Measurements from ENCODE around the gene COQ3. TPM values are rescaled to one million over a fixed set of nuclear protein-coding genes. Genes with fewer than 3 reads are reported as not detected.

COQ3 gene
- total RNA-seq, 3 donors from 2014 or later: 4.2 to 5.6 (median 4.5) TPM

DNA sequence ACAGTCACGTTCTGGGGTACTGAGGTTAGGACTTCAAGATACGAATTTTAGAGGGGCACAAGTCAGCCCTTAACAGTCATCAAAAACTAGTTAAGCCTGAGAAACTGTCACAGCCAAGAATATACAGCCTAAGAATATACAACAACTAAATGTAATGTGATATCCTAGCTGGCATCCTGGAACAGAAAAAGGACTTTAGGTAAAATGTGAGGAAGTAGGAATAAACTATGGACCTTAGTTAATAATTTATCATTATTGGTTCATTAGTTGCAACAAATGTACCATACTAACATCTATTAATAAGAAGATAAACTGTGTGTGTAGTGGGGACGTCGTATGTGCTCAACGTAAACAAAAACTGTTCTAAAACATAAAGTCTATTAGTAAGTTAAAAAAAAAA is 30.0 kb upstream of the COQ3 start:
- intact Hi-C loops (cut with DNase I; ENCODE audit: low total_unique reads): no loop called here
- peaks cover 0 to 25% of the 10 kb centered on the region in 2 donors for H3K4me1 ChIP-seq

DNA sequence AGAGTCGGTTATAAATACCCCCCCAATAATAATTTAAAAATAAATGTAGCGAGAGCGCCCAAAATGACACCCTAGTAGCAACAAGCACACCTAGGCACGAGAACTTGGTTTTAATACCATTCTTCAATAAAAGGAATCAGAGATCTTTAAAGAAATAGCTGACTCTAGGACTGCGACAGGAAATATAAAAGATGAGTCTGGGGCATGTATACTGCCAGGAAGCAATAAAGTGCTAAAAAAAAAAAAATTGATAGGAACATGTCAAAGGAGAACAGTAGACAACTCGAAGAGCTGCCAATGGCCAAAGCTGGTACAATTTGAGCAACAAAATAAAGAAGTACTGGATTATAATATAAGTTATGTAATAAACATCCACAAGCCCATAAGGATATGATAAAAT is 28.9 kb upstream of the COQ3 start:
- Histone ChIP-seq H3K4me3 (no peak overlapping the region), H3K4me1 (peaks cover 0 to 25% of the 10 kb centered on the region in 2 donors), H3K9me3 (no peaks in the 10 kb centered on the region), H3K27me3 (no peaks in the 10 kb centered on the region), H3K27ac (no peak overlapping the region), H3K36me3 (no peaks in the 10 kb centered on the region)
- intact Hi-C loops (cut with DNase I; ENCODE audit: low total_unique reads): no loop called here
- no peak for DNase-seq (ENCODE audit: low spot score in 2 of 2)
- TF ChIP-seq POLR2AphosphoS5 (IDR thresholded peaks at IDR 0.05): no peak
- no peak for TF ChIP-seq POLR2A (IDR thresholded peaks at IDR 0.05)
- TF ChIP-seq, protein P1, sequence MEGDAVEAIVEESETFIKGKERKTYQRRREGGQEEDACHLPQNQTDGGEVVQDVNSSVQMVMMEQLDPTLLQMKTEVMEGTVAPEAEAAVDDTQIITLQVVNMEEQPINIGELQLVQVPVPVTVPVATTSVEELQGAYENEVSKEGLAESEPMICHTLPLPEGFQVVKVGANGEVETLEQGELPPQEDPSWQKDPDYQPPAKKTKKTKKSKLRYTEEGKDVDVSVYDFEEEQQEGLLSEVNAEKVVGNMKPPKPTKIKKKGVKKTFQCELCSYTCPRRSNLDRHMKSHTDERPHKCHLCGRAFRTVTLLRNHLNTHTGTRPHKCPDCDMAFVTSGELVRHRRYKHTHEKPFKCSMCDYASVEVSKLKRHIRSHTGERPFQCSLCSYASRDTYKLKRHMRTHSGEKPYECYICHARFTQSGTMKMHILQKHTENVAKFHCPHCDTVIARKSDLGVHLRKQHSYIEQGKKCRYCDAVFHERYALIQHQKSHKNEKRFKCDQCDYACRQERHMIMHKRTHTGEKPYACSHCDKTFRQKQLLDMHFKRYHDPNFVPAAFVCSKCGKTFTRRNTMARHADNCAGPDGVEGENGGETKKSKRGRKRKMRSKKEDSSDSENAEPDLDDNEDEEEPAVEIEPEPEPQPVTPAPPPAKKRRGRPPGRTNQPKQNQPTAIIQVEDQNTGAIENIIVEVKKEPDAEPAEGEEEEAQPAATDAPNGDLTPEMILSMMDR (IDR thresholded peaks at IDR 0.05): no peak

More for the DNA sequence above, 30.0 kb upstream of the COQ3 start:
- no peaks in the 10 kb centered on the region for H3K27me3 ChIP-seq
- no peaks in the 10 kb centered on the region for H3K9me3 ChIP-seq
- H3K36me3 ChIP-seq: no peaks in the 10 kb centered on the region
- H3K4me3 ChIP-seq: peak overlapping the region; percentile 63 to 92 (median 84)
- H3K27ac ChIP-seq: peak overlapping the region in 1 of 2 donors; percentile 96
- TF ChIP-seq POLR2A (IDR thresholded peaks at IDR 0.05): no peak
- DNase-seq (ENCODE audit: low spot score in 2 of 2): no peak

DNA sequence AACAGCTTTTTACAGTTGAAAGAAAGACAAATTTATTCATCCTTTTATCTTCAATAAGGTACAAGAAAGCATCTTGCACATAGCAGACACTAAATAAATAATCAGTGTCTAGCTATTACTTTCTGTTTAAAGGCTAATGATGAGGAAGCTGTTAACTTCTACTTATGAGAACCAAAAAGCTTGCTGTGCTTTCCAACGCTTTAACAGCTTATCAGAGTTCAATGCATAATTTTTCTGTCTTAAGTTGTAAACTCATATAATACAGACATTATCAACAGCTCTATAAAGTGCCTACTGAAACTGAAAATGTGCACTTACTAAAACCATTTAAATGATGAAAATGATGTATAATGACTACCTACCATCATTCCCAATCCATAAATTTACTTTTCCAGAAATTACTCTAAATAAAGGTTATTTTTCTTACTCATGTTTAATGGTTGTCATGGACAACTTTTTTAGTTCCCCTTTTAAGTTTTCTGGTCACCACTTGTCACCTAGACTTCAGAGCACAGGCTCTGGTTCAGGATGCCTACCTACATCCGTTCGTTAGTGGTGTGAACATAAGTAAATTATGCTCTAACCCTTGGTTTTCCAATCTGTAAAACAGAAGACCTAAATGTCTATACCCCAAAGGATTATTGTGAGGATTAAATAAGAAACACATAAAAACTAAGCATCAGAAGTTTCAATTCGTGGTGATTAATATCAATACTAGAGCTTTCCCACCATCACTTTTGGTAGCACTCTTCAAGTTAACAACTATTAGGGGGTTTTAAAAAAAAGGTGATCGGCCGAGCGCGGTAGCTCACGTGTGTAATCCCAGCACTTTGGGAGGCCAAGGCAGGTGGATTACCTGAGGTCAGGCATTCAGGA is 23.1 kb upstream of the COQ3 start:
- Histone ChIP-seq H3K36me3 (no peaks in the 10 kb centered on the region), H3K9me3 (no peaks in the 10 kb centered on the region), H3K4me3 (no peak overlapping the region), H3K27me3 (no peaks in the 10 kb centered on the region), H3K4me1 (peaks cover 0 to 13% of the 10 kb centered on the region in 2 donors), H3K27ac (no peak overlapping the region)
- no peak for TF ChIP-seq POLR2AphosphoS5 (IDR thresholded peaks at IDR 0.05)
- TF ChIP-seq, protein P1 (IDR thresholded peaks at IDR 0.05): no peak
- TF ChIP-seq POLR2A (IDR thresholded peaks at IDR 0.05): no peak
- intact Hi-C loops (cut with DNase I; ENCODE audit: low total_unique reads): no loop called here
- DNase-seq (ENCODE audit: low spot score in 2 of 2): no peak

DNA sequence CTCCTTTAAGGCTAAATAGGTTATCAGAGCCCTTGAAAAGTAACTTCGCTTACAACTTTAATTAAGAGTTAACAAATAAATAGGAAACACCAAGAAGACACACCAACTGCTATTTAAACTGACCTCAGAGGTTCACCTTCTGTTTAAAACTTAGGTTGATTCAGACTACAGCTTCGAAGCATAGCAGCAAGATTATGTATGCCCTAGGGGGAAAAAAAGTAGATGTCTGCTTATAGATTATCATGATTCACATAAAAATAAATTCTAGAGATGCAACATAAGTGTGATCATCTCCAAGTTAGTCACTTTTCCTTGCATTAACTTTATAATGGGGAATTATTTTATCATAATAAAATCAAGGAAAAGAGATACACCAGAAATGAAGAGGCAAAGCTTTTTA is 22.2 kb upstream of the COQ3 start:
- no peak overlapping the region for H3K4me3 ChIP-seq
- no peak for DNase-seq (ENCODE audit: low spot score in 2 of 2)
- intact Hi-C loops (cut with DNase I; ENCODE audit: low total_unique reads): no loop called here
- no peaks in the 10 kb centered on the region for H3K27me3 ChIP-seq
- H3K9me3 ChIP-seq: no peaks in the 10 kb centered on the region
- H3K27ac ChIP-seq: peak overlapping the region in 1 of 2 donors; percentile 4
- no peaks in the 10 kb centered on the region for H3K36me3 ChIP-seq
- TF ChIP-seq POLR2A (IDR thresholded peaks at IDR 0.05) (no peak), POLR2AphosphoS5 (IDR thresholded peaks at IDR 0.05) (no peak)
- TF ChIP-seq, protein P1 (IDR thresholded peaks at IDR 0.05): no peak
- peaks cover 0 to 10% of the 10 kb centered on the region in 2 donors for H3K4me1 ChIP-seq

DNA sequence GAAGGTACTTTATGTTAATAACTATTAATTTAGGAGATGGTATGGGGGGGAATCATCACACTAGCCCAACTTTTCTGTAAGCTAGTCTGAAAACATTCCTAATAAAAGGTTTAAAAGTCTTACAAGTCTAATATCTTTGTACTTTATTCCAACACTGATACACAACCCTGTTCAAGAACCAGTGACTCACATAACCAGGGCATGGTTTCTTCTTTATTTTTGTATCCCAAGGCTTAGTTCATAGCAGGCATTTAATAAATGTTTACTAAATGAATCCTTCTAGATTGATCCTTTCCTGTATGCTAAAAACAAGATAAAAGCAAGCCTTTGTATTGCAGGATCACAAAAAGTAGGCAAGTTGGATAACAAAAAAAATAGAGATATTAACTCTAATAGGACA is 21.5 kb upstream of the COQ3 start:
- H3K36me3 ChIP-seq: no peaks in the 10 kb centered on the region
- no peaks in the 10 kb centered on the region for H3K27me3 ChIP-seq
- DNase-seq (ENCODE audit: low spot score in 2 of 2): no peak
- no peaks in the 10 kb centered on the region for H3K9me3 ChIP-seq
- intact Hi-C loops (cut with DNase I; ENCODE audit: low total_unique reads): no loop called here
- peaks cover 0 to 5% of the 10 kb centered on the region in 2 donors for H3K4me1 ChIP-seq
- peak overlapping the region in 1 of 2 donors; percentile 4 for H3K27ac ChIP-seq
- H3K4me3 ChIP-seq: no peak overlapping the region
- TF ChIP-seq POLR2A (IDR thresholded peaks at IDR 0.05) (no peak), POLR2AphosphoS5 (IDR thresholded peaks at IDR 0.05) (no peak)
- TF ChIP-seq, protein P1 (IDR thresholded peaks at IDR 0.05): no peak
